Suprapubic skin (tissue), 3 donors: ENCODE results near the gene TLE4.

Source experiments
- EP300 ChIP-seq: sonication (generic); formaldehyde crosslinking; IDR thresholded peaks from one replicate; pipeline ENCODE4 v1.6.1; 2017; ENCODE audit warnings: antibody characterized with exemption
- POLR2A ChIP-seq, 2 donors: fragments of 450-650 bp; IDR thresholded peaks; one replicate each; pipeline ENCODE4 v1.6.1; 2017; ENCODE audit warnings: antibody characterized with exemption in 2 of 2, mild to moderate bottlenecking in 2 of 2, moderate library complexity in 2 of 2
- TF ChIP-seq, protein P1 (sequence below), 2 donors: fragments of 200-600 bp in 1 of 2; fragments of 450-650 bp in 1 of 2; sonication (generic) in 1 of 2; IDR thresholded peaks; one replicate each; pipeline ENCODE4 v1.5.1; 2016 to 2019; ENCODE audit warnings: antibody characterized with exemption in 2 of 2, mild to moderate bottlenecking in 1 of 2, moderate library complexity in 1 of 2

GRCh38 chr9:79719989-79720388, 148.2 kb downstream of the TLE4 start:
- TF ChIP-seq EP300 (no peak), POLR2A (IDR thresholded peaks at IDR 0.05) (no peak)
- TF ChIP-seq, protein P1, sequence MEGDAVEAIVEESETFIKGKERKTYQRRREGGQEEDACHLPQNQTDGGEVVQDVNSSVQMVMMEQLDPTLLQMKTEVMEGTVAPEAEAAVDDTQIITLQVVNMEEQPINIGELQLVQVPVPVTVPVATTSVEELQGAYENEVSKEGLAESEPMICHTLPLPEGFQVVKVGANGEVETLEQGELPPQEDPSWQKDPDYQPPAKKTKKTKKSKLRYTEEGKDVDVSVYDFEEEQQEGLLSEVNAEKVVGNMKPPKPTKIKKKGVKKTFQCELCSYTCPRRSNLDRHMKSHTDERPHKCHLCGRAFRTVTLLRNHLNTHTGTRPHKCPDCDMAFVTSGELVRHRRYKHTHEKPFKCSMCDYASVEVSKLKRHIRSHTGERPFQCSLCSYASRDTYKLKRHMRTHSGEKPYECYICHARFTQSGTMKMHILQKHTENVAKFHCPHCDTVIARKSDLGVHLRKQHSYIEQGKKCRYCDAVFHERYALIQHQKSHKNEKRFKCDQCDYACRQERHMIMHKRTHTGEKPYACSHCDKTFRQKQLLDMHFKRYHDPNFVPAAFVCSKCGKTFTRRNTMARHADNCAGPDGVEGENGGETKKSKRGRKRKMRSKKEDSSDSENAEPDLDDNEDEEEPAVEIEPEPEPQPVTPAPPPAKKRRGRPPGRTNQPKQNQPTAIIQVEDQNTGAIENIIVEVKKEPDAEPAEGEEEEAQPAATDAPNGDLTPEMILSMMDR (IDR thresholded peaks at IDR 0.05), result no peak
